ENCODE measurements around the gene AFF3. TPM values are rescaled to one million over a fixed set of nuclear protein-coding genes. Genes with fewer than 3 reads are reported as not detected.

The AFF3 gene
- polyA plus RNA-seq, 3 donors = 13.5 to 25.5 (median 18.3) TPM

- DNase-seq = no peak
Observed at GRCh38 chr2:100012561-100012960, 129.8 kb downstream of the AFF3 start.

GRCh38 chr2:100011272-100011731, 131.1 kb downstream of the AFF3 start:
- no peak for DNase-seq

- DNase-seq = no peak
Observed at GRCh38 chr2:100010606-100011005, 131.8 kb downstream of the AFF3 start.

- DNase-seq = no peak
Observed at GRCh38 chr2:100009743-100010142, 132.6 kb downstream of the AFF3 start.

- DNase-seq = no peak
Observed at GRCh38 chr2:100008956-100009355, 133.4 kb downstream of the AFF3 start.

- no peak for DNase-seq
Observed at GRCh38 chr2:100006516-100006915, 135.9 kb downstream of the AFF3 start.

- DNase-seq = peak; percentile 39
Observed at GRCh38 chr2:100004959-100005387, 137.4 kb downstream of the AFF3 start.

- no peak for DNase-seq
Observed at GRCh38 chr2:100004348-100004884, 138.0 kb downstream of the AFF3 start.

GRCh38 chr2:100002059-100002458, 140.3 kb downstream of the AFF3 start:
- DNase-seq = no peak

- DNase-seq = no peak
Observed at GRCh38 chr2:100000915-100001707, 141.3 kb downstream of the AFF3 start.

GRCh38 chr2:99998651-99999320, 143.6 kb downstream of the AFF3 start:
- peak; percentile 47 for DNase-seq

GRCh38 chr2:99989905-99990304, 152.5 kb downstream of the AFF3 start:
- DNase-seq = no peak

- DNase-seq = peak; percentile 61
Observed at GRCh38 chr2:99988599-99988998, 153.8 kb downstream of the AFF3 start.

- no peak for DNase-seq
Observed at GRCh38 chr2:99987160-99987559, 155.2 kb downstream of the AFF3 start.

GRCh38 chr2:99984799-99985515, 157.4 kb downstream of the AFF3 start:
- peak; percentile 71 for DNase-seq

GRCh38 chr2:99982744-99983143, 159.6 kb downstream of the AFF3 start:
- no peak for DNase-seq

GRCh38 chr2:99981840-99982239, 160.6 kb downstream of the AFF3 start:
- no peak for DNase-seq

GRCh38 chr2:99980176-99980575, 162.2 kb downstream of the AFF3 start:
- no peak for DNase-seq

- DNase-seq = no peak
Observed at GRCh38 chr2:99977966-99978365, 164.4 kb downstream of the AFF3 start.

GRCh38 chr2:99975386-99975785, 167.0 kb downstream of the AFF3 start:
- DNase-seq = no peak

GRCh38 chr2:99974682-99975375, 167.6 kb downstream of the AFF3 start:
- DNase-seq = no peak

GRCh38 chr2:99974275-99974674, 168.1 kb downstream of the AFF3 start:
- DNase-seq = no peak
